HG02588 (cell line): ENCODE measurements around the gene CENPA.
A peak's percentile ranks its signal among the peaks of the same experiment; 100 is the strongest.
"Not testable (repeated sequence)": the region's sequence is repeated elsewhere in the genome, so short reads cannot be mapped to it uniquely, and the experiment has no call there.

Source experiments
- ATAC-seq: cut with Tn5 transposase; IDR thresholded peaks from one replicate; pipeline ENCODE4 v1.9.1; 2021; ENCODE audit warnings: mild to moderate bottlenecking, moderate library complexity; ENCODE audit not compliant: unreplicated experiment

The CENPA gene

GRCh38 chr2:26786207-26787028 lies 562 bp downstream of the CENPA start:
- ATAC-seq, result peak; percentile 21

DNA sequence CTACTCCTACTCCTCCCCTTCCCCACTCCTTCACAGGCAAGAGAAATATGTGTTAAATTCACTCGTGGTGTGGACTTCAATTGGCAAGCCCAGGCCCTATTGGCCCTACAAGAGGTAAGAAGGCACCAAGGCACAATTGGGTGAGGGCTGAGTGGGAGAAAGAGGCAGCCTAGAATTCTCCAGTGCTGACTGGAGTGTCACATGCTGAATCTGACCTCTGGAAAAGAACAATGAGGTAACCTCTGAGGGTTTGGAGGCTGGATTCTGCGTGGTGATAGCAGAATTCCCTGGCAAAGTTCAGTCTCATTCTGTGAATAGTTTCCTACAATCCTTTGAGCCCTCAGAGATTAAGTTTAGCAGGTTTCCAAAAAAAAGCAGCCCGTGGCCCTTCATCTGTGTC lies 6.9 kb downstream of the CENPA start:
- ATAC-seq, result no peak

DNA sequence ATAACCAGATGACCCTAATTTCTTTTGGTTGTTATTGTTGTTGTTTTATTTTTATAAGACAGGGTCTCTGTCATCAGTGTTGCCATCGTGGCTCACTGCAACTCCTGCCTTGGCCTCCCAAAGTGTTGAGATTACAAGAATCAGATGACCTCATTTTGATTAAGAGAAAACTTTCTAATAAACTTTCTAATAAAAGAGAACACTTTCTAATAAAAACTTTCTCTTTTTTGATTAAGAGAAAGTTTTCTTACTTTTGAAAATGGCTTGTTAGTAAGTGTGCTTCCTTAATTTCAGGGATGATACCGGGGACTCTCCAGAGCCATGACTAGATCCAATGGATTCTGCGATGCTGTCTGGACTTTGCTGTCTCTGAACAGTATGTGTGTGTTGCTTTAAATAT lies 7.7 kb downstream of the CENPA start:
- no peak for ATAC-seq

DNA sequence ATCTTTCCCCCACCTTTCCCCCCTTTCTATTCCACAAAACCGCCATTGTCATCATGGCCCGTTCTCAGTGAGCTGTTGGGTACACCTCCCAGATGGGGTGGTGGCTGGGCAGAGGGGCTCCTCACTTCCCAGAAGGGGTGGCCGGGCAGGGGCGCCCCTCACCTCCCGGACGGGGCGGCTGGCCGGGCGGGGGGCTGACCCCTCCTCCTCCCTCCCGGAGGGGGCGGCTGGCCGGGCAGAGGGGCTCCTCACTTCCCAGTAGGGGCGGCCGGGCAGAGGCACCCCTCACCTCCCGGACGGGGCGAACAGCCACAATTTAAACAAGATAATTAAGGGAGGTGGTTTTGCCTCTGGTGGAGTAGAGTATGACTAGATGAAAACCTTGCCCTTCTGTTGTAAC lies 9.3 kb downstream of the CENPA start:
- ATAC-seq, result not testable (repeated sequence)

DNA sequence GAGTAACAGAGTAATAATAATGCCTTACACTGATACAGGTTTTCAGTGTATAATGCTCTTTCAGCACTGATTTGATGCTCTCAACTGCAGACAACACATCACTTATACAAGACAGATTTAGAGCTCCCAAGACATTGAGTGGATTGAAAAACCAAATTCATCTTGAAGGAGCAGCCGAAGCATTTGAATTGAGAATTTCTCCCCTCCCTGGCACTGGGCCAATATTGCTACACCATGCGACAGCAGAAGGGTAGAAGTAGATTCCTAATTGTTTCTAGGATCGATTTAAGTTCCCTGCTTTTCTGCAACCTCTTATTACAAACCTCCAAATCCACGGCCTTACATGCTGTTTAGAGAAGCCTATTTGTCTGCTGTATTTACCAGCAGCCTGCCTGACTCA lies 15.5 kb downstream of the CENPA start:
- ATAC-seq, result no peak

GRCh38 chr2:26801796-26802195 lies 15.9 kb downstream of the CENPA start:
- ATAC-seq, result no peak

GRCh38 chr2:26805241-26805676 lies 19.4 kb downstream of the CENPA start:
- ATAC-seq, result no peak

DNA sequence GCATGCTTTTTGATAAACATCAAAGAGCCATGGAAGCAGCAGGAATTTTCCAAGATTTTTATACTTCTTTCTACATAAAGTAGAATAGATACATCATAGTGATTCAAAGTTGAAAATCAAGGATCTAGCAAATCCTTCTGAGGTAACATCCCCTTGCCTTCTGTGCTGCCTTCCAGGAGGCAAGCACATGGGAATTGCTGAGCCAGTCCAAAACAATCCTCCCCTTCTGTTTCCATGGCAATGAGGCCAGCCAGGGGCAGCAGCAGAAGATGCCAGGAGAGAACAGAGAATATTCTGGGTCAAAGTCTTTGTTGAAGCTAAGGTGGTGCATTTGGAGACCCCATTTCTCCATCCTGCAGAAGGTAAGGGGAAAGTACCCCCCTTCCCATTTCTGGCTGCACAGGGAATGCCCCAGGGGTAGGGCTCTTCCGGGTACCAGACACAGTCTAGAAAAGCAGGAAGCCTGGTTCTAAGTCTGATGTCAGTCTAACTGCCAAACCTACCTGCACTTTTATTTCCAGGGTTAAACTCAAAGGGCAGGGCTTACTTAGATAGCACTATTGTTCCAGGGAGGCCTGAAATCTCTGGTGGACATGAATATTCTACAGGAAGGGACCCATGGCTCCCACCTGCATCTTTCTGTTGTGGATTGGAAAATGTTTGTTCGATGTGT lies 22.1 kb downstream of the CENPA start:
- no peak for ATAC-seq

DNA sequence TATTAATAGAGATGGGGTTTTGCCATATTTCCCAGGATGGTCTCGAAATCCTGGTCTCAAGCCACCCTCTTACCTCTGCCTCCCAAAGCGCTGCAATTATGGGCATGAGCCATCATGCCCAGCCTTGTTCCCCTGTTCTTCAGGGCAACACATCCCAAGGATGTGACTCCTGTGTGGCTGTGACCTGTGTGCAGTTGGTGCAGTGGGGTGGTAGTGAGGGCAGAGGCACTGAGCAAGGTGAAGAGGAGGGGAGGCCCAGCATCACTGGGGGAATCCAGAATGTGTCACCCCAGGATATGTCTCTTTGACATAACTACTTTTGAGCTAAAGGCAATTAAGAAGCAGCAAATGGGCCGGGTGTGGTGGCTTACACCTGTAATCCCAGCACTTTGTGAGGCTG lies 23.4 kb downstream of the CENPA start:
- ATAC-seq, result no peak

DNA sequence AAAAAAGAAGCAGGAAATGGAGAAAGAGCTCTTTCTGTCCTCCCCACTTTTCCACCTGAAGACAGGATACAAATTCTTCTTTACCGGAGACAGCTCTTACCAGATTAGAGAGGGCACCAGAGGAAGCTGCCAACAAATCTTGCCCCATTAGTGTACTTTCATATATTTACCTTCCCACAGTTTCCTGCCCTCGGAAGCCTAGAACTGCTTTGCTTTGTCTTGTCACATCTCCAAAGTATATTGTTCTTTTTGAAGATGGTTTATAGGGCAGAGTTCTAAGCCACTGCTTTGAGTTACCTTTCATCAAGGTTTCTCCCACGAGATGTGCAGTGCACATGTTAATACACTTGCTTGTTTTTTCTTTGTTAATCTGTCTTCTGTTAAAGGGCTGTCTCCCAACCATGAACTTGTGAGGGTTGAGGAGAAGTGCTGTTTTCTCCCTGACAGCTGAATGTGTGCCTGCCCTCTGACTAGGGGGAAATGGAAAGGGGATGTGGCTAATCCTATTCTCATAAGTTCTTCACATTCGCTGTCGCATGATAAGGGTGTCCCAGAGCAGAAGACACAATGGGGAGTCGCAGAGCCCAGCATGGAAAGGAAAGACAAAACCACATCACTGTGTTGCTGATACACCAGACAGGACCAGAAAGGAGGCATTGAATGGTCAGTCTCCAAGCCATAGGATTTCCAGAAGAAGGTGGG lies 24.2 kb downstream of the CENPA start:
- no peak for ATAC-seq

GRCh38 chr2:26811261-26811660 lies 25.4 kb downstream of the CENPA start:
- no peak for ATAC-seq

DNA sequence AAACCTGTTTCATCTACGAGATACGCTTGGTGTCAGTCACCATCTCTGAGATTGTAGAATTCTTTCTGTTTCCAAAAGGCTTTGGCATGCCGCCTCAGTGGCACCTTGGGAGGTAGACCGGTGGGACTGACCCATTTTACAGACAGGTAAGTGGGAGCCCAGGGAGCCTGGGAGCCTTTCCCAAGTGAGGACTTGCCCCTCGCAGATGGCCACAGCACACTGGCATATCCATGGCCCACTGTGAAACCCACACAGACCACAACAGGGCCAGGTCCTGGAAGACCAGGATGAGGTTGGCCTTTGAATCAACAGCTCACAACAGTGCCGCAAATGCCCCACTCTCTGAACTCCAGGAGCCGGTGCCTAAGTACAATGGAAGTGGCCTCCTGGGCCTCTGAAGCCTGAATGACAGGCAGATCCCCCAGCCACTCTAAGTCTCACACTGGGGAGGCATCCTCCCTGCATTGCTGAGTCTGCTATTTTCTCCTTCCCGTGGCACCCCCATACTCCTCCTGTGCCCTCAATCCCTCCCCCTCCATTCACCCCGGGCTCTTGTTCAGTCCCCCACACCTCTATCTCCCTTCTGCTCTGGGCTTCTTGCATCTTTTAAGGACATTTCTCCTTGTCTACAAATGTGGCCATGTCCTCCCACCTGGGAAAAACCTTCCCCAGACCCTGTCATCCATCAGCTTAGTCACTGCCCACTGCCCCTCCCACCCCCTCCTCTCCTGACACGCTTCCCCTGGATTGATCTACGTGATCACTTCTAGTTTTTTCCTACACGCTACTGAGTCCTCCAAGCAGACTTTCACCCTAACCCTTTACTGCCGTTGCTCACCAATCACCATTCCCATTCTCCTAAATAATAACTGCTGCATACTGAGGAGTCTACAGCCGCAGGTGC lies 26.2 kb downstream of the CENPA start:
- no peak for ATAC-seq

DNA sequence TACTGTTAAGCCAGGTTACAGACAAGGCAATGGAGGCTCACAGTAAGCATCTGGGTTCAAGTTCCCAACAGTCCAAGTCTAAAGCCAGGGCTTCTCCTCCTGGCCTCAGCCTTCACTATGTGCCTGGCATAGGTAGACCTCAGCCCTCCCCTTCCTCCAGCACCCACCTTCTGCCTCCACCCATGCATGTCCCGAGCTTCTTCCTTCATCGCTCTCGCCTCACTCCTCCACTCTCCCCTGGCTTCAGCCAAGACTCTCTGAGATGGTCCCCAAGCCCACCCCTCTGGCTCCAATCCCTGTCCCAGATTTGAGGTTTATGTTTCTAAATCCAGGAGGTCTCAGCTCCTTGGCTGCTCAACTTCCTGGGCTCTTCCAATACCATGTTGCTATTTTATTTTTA lies 26.9 kb downstream of the CENPA start:
- ATAC-seq, result no peak

DNA sequence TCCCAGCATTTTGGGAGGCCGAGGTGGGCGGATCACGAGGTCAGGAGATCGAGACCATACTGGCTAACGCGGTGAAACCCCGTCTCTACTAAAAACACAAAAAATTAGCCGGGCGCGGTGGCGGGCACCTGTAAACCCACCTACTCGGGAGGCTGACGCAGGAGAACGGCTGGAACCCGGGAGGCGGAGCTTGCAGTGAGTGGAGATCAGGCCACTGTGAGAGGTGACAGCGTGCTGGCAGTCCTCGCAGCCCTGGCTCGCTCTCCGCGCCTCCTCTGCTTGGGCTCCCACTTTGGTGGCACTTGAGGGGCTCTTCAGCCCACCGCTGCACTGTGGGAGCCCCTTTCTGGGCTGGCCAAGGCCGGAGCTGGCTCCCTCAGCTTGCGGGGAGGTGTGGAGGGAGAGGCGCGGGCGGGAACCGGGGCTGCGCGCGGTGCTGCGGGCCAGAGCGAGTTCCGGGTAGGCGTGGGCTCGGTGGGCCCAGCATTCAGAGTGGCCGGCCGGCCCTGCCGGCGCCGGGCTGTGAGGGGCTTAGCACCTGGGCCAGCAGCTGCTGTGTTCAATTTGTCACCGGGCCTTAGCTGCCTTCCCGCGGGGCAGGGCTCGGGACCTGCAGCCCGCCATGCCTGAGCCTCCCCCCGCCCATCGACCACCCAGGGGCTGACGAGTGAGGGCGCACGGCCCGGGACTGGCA lies 28.4 kb downstream of the CENPA start:
- ATAC-seq, result not testable (repeated sequence)

- ATAC-seq, result no peak
These were observed 31.0 kb downstream of the CENPA start for GRCh38 chr2:26816893-26817292.

DNA sequence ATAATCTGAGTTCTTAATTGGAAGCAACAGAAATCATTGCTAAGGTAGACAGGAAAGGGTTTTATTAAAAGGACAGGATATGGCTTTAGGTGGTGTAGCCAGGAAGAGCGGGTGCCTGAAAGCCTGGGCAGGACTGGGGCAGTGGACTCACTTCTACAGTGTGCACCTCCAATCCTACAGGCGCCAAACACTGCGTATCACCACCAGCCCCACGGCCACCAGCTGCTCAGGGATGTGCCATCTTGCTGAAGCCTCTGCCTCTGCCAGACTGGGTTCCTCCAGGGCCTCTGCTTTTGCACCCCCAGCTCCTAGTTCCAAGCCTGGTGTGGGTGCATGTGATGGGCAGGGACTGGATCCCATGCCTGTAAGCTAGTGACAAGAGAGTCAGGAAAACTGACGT lies 32.4 kb downstream of the CENPA start:
- ATAC-seq, result no peak

GRCh38 chr2:26818972-26819371 lies 33.1 kb downstream of the CENPA start:
- no peak for ATAC-seq

- ATAC-seq, result no peak
These were observed 35.1 kb downstream of the CENPA start for GRCh38 chr2:26820932-26821331.

- ATAC-seq, result no peak
These were observed 37.0 kb downstream of the CENPA start for GRCh38 chr2:26822877-26823276.
